ENCODE measurements around the gene LEFTY1.
"Not testable (repeated sequence)": the region's sequence is repeated elsewhere in the genome, so short reads cannot be mapped to it uniquely, and the experiment has no call there.

Gene LEFTY1

DNA sequence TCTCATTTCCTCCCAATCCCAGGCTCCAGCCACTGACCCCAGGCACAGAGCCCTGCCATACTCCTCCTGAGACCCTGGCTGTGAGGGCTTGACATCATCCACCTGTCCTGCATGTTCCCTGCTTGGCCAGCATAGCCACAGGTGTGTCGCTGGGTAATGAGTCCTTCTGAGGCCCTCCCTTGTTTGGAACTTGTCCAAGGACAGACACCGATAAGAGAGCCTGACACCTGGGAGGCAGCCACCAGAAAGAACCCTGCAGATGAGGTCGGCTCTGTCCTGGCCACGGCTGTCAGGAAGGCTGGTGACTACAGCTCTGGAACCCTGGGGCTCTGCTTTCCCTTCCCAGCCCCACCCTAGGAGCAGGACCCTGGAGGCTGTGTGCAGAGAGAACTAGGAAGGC, 41.3 kb downstream of the LEFTY1 start:
- DNase-seq: no peak

DNA sequence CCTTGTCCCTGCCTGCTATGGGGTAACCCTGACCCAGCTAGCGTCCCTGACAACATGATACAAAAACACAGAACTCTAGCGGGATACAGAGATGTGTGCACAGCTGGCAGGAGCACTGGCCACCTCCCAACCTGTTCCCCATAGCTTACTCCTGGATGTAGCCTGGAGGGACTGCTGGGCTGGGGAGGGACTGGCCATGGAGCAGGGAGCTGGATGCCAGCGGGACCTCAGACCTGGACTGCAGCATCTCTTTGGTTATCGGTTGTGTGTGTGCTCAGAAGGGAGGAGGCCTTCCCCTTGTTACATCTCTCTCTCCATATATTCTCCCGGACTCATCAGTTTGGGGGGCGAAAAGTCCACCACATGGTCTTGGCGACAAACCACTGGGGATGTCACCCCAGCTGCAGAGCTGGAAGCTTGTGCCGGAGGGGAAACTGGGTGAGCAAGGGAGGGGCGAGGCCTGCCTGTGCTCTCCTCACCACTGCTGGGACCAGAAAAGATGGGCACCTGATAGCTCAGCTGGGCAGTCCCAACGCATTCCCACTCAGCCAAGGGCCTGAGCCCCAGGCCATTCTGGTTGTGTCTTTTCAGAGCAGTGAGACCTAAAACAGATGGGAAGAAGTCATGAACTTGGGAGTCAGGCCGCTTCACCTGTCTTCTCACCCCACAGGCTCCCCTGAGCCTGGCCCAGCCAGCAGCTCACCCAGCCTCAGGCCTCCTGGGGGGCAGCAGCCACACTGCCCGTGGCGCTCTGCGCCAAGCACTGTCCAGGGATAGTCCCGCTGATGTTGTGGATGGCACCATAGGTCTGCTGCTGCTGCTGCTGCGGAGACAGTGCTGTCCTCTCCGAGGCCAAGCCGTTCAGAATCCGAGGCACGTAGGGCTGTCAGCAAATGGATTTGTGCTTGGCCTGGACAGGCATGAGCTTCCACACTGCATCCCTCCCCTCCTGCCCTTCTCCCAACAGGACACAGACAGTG, 42.3 kb downstream of the LEFTY1 start:
- no peak for DNase-seq

DNA sequence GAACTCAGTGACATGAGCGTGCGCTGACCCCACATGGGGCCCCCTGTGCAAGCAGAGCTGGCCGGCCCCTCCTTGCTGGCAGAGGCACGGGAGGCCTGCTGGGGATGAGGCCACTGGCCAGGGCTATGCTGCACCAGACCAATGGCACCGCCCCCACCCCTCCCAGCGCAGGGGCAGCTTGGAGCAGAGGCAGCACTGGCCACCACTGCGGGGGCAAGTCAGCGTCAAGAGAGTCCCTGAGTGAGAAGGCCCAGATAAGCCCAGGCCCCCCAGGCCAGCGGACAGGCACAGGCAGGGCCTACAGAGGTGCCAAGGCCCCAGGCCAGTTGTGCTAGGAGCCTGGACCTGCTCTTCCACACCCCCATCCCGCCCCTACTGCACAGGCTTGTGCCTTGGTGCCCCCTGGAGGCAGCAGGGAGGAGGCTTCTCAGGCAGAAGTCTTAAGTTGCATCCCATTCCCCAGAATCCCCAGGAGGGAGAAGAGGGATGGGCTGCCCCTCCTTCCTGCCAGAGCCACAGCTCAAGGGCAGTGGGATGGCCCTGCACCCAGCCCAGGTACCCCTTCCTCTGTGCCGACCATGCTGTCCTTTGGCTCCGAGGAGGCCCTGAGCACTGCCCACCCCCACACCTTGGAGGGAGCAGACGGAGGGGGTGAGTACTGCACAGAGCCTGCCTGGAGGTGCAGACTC, 43.2 kb downstream of the LEFTY1 start:
- peak; percentile 73 for DNase-seq

DNA sequence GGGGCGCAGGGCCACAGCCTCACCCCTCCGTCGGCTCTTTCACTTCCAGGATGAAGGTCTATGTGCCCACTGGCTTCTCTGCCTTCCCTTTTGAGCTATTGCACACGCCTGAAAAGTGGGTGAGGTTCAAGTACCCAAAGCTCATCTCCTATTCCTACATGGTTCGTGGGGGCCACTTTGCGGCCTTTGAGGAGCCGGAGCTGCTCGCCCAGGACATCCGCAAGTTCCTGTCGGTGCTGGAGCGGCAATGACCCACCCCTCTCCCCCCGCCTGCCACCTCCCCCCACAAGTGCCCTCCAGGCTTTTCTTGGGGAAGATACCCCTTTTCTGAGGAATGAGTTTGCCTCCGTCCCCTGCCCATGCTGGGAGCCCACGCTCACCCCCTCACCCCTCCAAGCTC, 43.8 kb downstream of the LEFTY1 start:
- DNase-seq: no peak

DNA sequence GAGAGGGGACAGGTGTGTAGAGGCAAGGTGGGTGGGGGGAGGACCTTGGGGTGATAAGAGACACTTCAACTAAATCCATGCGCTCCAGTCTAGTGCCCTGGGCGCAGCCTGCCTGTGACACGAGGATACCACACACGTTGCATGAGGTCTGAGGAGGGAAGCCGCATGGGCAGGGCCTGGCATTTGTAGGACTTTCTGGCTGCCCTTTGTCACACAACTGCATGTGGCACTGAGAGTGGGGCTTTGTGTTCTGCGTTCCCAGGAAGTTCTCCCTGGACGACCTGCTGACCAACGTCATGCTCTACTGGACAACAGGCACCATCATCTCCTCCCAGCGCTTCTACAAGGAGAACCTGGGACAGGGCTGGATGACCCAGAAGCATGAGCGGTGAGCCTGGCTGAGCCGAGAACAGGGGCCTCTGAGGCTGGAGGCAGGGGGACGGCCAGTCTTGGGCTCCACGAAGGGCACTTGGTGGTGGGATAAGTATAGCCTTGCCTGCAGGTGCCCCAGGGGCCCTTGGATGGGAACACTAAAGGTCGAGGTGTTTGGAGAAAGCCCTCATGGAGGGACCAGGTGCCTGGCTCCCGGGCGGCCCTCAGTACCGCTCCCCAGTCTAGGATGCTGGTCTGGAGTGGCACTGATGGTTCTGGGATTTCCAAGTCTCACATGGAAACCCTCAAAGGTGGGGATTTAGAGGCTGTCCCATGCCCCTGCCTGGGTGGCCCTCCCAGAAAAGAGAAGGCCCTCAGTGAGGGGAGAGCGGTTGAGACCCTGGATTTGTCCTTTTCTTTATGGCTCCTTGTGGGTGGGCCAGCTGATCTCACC, 44.5 kb downstream of the LEFTY1 start:
- DNase-seq: no peak

DNA sequence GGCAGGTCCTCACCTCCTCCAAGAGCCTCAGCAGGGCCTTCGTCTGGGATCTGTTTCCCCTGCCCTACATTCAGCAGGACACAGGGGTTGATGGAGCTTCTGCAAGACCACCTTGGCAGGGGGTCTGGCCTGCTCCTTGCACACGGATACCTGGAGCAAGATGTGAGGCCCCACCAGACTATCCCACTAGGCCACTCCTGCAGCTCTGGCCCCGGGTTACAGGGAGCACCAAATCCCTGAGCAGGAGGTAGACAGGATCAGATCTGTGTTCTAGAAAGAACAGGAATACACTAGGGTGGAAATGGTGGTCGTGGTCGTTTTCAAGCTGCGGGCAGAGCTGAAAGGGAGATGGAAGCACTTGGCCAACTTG, 45.5 kb downstream of the LEFTY1 start:
- no peak for DNase-seq

DNA sequence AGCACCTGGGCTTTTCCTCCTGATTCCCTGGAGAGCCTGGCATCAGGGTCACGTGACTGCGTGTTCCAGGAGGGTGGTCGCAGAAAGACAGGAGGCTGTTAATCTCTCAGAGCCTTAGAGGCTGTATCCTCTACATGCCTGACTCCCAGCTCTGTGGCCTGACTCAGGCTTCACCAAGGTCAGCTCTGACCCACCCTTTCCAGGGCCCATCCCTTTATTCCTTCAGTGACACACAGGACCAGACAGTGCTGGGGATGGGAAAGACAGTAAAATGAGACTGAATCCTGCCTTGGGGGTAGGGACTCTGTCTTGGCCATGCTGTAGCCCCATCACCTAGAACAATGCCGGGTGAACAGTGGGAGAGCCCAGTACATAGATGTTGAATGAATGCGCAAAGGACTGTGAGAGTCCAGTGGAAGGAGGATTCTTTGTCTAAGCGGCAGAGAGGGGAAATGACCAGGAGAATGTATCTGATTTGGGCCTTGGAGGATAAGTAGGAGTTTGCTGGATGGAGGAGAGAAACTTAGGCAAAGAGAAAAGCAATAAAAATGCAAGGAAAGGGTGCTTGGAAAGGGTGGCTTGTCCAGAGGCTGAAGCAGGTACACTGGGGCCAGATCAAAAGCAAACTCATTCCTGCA, 46.0 kb downstream of the LEFTY1 start:
- no peak for DNase-seq

DNA sequence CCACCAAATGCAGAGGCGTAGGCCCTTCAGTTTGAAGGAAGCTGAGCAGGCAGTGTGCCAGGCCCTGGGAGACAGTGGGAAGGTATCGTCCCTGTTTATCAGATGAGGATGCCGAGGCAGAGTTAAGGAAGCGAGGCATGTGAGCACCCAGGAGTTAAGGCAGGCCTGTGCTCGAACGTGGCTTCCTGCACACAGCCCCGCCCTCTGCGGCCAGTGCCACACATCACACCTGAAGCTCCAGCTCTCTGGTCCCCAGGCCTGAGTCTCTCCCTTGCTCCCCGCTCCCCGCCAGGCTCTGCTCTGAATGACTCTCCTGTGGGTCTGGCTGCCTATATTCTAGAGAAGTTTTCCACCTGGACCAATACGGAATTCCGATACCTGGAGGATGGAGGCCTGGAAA, 46.9 kb downstream of the LEFTY1 start:
- DNase-seq: no peak

DNA sequence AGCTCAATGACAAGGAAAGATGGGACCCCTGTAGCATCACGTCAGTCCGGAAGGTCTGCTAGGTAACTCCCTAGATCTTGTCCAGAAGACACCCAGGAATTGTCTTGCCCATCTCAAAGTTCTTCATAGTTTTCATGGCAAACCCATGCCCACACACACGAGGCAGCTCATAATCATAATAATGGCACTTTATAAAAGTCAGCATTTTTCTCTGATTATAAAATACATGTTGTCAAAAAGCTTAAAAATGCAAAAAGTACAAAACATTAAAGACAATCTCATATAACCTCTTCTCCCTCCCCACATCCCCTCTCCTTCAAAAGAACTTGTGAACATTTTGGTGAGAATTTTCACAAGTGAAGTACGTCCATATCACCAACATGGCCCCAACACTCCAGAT, 48.2 kb downstream of the LEFTY1 start:
- no peak for DNase-seq

DNA sequence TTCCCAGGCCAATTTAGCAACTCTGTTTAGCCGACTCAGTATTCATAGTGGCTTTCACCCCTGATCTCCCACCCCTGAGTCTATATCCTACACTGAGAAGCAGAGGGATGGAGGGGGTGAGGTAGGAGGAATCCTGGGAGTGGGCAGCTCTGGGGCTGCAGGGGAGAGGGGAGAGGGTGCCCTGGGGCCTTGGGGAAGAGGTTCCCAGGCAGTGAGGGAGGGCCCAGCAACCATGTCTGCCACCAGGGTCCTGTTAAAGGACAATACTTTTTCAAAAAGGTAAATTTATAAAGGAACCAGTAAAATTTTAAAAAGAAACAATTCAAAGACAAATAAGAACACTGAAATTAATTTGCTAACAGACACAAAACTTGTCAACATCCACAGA, 48.7 kb downstream of the LEFTY1 start:
- no peak for DNase-seq

DNA sequence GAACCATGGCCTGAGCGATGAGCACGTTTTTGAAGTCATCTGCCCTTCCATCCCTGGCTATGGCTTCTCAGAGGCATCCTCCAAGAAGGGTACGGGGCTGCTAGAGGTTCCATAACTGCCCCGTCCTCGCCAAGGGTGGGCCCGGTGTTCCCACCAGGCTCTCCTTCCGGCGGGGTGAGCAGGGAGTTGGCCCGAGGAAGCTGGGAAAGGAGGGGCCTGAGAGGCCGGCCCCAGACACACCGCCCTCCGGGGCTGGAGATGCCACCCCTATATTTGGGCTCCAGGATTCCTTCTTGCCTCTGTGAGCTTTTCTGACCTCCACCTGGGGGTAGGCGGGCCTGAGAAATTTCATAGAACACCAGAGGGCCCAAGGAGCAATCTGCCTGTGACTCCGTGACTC, 50.2 kb downstream of the LEFTY1 start:
- DNase-seq: no peak

DNA sequence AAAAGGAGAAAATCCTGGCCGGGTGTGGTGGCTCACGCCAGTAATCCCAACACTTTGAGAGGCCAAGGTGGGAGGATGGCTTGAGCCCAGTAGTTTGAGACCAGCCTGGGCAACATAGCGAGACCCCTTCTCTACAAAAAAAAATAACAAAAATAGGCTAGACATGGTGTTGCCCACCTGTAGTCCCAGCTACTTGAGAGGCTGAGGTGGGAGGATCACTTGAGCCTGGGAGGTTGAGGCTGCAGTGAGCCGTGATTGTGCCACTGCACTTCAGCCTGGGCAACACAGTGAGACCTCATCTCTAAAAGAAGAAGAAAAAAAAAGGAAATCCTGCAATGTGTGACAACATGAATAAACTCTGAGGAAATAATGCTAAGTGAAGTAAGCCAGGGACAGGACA, 52.6 kb downstream of the LEFTY1 start:
- not testable (repeated sequence) for DNase-seq

Measured in fibroblast of skin of right biceps (primary cell).